Stimulated activated CD4-positive, alpha-beta T cell treated with anti-CD3 and anti-CD28 coated beads, Interleukin-12 subunit alpha, Interleukin-12 subunit beta, amount 100 ng/mL, for 4 hours (primary cell): ENCODE results near the gene HOXD8.

Source experiments
- DNase-seq: peaks from one replicate; pipeline ENCODE4 v3.0.0-alpha.2; 2020

Gene HOXD8

GRCh38 chr2:176147800-176148496 lies 18.4 kb downstream of the HOXD8 start:
- no peak for DNase-seq

DNA sequence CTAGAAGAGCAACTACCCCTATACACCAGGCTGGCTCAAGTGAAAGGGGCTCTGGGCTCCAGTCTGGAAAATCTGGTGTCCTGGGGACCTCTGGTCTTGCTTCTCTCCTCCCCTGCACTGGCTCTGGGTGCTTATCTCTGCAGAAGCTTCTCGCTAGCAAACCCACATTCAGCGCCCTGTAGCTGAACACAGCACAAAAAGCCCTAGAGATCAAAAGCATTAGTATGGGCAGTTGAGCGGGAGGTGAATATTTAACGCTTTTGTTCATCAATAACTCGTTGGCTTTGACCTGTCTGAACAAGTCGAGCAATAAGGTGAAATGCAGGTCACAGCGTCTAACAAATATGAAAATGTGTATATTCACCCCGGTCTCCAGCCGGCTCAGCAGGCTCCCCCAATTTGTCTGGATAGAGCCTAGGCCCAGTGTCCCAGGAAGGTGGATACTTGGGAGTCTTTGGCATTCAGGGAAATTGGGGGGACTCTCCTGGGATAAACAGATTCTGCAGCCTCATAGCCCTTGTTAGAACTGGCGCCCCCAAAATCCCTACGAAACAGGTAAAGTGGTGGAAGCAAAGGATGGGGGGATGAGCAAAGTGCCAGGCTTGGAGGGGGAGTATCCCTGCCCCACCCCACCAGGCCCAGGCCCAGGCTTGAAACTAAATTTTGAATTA lies 19.4 kb downstream of the HOXD8 start:
- DNase-seq, result no peak

GRCh38 chr2:176149481-176149938 lies 20.0 kb downstream of the HOXD8 start:
- no peak for DNase-seq

GRCh38 chr2:176149939-176150583 lies 20.6 kb downstream of the HOXD8 start:
- no peak for DNase-seq

GRCh38 chr2:176150584-176151441 lies 21.3 kb downstream of the HOXD8 start:
- no peak for DNase-seq

DNA sequence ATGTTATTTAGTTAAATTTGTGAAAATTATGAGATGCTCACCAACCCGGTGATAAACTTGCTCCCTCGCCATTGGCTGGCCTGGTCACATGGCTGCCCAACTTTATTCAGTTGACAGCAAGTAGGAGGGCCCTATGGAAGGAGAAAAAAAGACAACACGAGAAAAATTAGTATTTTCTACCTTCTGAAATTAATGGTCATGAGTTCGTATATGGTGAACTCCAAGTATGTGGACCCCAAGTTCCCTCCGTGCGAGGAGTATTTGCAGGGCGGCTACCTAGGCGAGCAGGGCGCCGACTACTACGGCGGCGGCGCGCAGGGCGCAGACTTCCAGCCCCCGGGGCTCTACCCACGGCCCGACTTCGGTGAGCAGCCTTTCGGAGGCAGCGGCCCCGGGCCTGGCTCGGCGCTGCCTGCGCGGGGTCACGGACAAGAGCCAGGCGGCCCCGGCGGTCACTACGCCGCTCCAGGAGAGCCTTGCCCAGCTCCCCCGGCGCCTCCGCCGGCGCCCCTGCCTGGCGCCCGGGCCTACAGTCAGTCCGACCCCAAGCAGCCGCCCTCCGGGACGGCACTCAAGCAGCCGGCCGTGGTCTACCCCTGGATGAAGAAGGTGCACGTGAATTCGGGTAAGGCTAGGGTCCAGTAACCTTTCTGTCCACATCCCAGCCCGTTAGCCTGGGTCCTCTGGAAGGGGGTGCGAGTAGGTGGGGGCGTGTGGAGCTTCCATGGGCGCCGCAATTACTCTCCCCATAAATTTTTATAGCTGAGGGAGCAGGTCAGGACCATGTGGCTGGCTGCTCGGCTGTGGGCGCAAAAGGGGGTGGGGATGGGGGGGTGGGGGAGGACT lies 22.2 kb downstream of the HOXD8 start, which contains the start of gene HOXD4:
HOXD4 (plus strand) TSS at position 109 of the 846 bp plus-strand sequence; CDS start at position 193, 84 bp downstream.
- DNase-seq, result no peak

- DNase-seq, result no peak
Measured at GRCh38 chr2:176152350-176153181, 23.1 kb downstream of the HOXD8 start.

DNA sequence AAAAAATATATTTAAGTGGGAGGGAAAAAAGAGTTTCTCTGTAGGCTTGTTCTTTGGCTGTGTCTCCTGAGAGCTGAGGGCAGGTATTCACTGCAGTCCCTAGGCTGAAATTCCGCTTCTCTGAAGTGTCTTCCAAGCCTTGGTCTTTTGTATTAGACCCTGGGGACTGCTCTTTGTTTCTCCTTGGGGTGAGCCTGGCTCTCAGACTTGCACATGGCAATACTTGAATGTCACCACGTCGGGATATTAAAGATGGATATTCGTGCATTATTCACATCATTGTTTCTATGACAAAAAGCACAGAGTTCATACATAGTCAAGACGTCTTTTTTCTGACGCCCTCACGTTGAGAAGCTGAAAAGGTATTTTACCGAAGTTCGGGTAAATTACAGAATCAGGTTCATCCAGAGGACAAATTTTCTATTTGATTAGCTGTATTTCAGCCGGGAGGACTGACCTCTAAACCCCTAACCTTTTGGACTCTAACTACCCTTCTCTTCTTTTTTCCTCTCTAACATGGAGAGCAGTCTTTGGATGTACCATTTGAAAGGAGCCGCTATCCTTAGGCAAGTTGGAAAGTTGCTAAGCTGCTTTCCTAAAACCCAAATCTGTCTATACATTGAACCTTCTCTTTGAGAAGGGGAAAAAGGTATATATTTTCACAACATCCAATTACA lies 25.2 kb downstream of the HOXD8 start:
- no peak for DNase-seq

DNA sequence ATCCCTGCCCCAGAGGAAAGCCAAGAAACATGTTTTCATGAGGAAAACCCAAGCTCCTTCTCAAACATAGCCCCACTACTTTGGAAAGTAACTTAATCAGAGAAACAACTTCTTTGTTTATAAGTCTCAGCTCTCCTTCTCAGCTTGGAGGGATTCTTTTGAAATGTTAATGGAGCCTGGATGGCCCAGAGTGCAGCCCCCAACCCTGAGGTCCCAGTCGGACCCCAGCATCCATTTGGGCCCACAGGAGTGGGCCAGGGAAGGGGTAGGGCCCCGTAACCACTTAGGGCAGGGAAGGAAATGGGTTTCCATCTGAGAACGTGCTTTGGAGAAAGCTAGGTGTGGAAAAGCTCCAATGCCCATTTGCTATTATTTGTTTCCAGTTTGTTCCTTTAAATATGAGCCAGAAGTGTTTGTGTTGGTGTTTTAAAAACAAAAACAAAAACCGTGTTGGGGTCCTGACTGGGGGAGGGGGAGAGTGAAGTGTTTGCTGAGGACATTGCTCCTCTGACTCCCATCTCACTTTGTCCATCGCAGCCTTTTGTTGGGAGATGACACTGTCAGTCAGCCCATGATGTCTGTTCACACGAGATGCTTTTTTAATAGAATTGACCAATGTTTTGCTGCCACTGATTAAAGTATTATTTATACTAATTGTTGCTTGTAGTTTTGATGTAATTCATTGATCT lies 26.0 kb downstream of the HOXD8 start:
- no peak for DNase-seq

GRCh38 chr2:176156301-176156806 lies 26.8 kb downstream of the HOXD8 start:
- DNase-seq, result no peak

- DNase-seq, result no peak
Measured at GRCh38 chr2:176156807-176157498, 27.4 kb downstream of the HOXD8 start, which contains the start of gene HOXD3. TSS of gene HOXD3 (plus strand) at chr2:176157307. CDS start at chr2:176169115, 11,808 bp downstream.

DNA sequence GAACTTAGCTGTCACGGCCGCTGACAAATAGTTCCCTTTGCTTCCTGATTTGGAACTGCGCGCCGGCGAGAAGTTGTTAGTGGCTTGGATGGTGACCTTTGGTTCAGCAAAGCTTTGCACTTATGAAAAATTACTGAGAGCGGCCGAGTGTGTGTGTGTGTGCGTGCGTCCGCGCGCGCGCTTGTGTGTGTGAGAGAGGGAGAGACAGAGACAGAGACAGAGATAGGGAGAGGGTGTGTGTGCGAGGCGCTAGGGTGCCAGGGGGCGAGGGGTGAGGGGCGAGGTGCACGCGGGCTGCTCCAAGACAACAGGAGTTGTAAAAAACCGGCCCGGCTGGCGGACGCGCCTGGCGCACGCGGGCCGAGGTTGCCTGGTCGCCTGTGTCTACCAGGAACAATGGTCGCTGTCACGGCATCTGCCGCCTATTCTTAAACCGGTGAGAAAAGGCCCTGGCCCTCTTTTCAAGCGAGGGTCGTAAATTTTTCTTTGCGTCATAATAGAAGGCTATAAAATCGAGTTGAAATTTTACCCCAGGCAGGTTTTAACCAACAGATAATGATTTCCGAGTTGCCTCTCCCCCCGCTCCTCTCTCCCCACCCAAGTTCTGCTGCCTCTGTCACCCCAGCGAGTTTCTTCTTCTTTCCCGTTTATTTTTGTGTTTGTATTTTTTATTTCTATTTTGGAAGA lies 28.1 kb downstream of the HOXD8 start:
- DNase-seq, result no peak

DNA sequence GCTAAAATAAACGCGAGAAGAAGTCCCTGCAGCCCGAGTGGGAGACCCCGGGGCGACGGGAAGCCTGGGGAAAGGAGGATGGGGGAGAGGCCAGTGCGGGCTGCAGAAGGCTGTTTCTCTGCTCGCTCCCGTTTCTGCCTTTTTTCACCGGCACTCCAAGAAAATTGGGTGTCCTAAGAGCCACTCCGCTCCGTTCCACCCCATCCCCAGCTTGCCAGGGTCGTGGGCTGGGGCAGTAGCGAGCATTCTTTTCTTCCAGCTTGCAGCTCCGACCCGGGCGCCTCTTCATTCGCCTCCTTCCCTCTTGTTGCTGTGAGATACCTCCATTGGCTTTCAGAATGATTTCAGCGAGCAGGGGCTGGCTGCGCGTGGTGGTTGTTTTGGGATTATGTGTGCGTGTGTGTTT lies 28.7 kb downstream of the HOXD8 start:
- DNase-seq, result no peak

DNA sequence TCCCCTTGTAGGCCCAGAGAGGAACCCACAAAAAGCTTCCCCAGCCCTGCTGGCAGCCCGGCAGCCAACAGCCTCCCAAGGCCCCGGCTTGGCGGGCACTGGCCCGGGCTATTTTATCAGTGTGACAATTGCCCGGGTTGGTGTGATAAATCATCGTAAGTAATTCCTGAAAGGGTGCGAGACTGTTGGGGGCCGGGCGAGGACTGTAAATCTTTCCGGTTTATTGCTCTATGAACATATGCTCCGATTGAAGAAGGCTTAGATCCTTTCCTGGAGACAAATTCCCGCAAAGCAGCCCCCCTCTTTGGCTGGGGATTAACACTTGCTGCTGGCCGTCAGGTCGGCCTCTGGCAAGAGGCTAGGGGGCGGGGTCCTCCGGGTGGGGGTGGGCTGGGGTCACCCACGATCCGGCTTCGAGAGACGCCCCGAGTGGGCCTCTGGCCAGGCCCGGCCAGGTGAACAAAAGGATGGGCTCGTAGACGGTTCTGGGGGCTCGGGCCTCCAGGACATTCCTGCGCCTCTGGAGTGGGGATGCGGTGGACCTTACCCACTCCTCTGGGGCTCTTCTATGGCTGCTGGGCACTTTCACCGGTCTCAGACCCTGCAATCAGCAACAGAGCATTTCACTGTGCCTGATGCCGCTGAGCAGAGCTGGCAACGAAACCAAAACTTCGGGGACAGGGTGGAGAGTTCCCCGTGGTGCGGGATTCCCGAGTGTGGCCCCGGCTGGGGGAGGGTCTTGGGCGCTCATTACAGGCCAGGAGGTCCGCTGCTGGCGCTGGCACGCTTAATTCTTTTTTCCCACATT lies 29.6 kb downstream of the HOXD8 start:
- no peak for DNase-seq

- no peak for DNase-seq
Measured at GRCh38 chr2:176159663-176160250, 30.3 kb downstream of the HOXD8 start.

DNA sequence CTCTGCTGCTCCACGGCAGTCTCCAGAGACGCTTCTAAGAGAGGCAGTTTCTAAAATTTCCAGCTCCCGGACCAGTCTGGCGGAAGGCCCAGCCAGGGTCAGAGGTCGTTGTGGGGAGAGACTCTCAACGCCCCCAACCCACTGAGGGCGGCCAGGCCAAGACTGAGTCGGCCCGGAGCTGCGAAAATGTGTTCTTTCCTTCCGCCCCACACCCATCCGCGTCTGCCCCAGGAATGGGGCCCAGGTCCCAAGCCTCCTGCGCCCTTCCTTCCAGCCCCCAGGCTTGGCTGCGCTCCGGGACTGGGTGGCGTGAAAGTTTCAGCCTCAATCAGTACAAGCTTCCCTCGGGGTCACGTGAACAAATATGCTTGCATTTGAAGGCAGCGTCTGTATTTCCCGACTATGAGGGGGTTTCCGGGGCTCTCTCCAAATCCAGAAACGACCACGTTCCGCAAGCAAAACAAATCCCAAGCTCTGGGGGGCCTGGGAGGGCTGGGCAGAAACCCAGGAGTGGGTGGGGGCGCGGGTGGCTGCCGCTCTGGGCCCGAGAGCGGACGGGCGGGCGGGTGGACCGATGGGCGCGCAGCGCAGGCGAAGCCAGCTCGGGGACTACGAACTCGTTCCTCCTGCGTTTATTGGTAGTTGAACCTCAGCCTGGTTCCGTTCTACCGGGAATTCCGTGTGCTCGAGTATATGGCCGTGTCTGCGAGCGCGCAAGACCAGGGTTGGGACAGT lies 30.9 kb downstream of the HOXD8 start:
- no peak for DNase-seq
